ENCODE data around the gene SALL2.

SALL2 gene

GRCh38 chr14:21486640-21487087 lies 39.5 kb downstream of the SALL2 start:
- no peak for DNase-seq
- Mint-ChIP-seq H3K36me3 (ENCODE audit: low read depth) (peaks cover 37% of the 10 kb centered on the region), H3K27me3 (ENCODE audit: low read depth, poor library complexity) (no peaks in the 10 kb centered on the region), H3K27ac (no peak overlapping the region), H3K9me3 (no peaks in the 10 kb centered on the region), H3K4me3 (no peak overlapping the region), H3K4me1 (no peaks in the 10 kb centered on the region)
- TF ChIP-seq CTCF (IDR thresholded peaks at IDR 0.05) = no peak

GRCh38 chr14:21476925-21477681 lies 49.0 kb downstream of the SALL2 start, which contains the start of the genes RAB2B and TOX4:
Gene RAB2B (minus strand): TSS chr14:21476959. CDS start chr14:21476872, 87 bp downstream.
Gene TOX4 (plus strand): TSS chr14:21477195. CDS start chr14:21477279, 84 bp downstream.
- H3K27me3 Mint-ChIP-seq (ENCODE audit: low read depth, poor library complexity) = no peaks in the 10 kb centered on the region
- H3K36me3 Mint-ChIP-seq (ENCODE audit: low read depth) = peaks cover 34% of the 10 kb centered on the region
- DNase-seq = peak; percentile 95
- H3K4me1 Mint-ChIP-seq = peaks cover 30% of the 10 kb centered on the region
- H3K27ac Mint-ChIP-seq = peak within 1 kb of the TSS; percentile 99
- H3K9me3 Mint-ChIP-seq = no peaks in the 10 kb centered on the region
- H3K4me3 Mint-ChIP-seq = peak within 1 kb of the TSS; percentile 99
- TF ChIP-seq CTCF (IDR thresholded peaks at IDR 0.05) = peak; percentile 88

GRCh38 chr14:21476523-21476924 lies 49.6 kb downstream of the SALL2 start:
- Mint-ChIP-seq H3K9me3 (no peaks in the 10 kb centered on the region), H3K36me3 (ENCODE audit: low read depth) (peaks cover 39% of the 10 kb centered on the region), H3K27ac (peak overlapping the region; percentile 96), H3K4me3 (peak overlapping the region; percentile 99), H3K27me3 (ENCODE audit: low read depth, poor library complexity) (no peaks in the 10 kb centered on the region), H3K4me1 (peaks cover 30% of the 10 kb centered on the region)
- DNase-seq = peak; percentile 85
- TF ChIP-seq CTCF (IDR thresholded peaks at IDR 0.05) = no peak

GRCh38 chr14:21475767-21476522 lies 50.2 kb downstream of the SALL2 start:
- peak overlapping the region; percentile 99 for H3K4me3 Mint-ChIP-seq
- TF ChIP-seq CTCF (IDR thresholded peaks at IDR 0.05) = no peak
- no peak for DNase-seq
- no peaks in the 10 kb centered on the region for H3K9me3 Mint-ChIP-seq
- H3K36me3 Mint-ChIP-seq (ENCODE audit: low read depth) = peaks cover 39% of the 10 kb centered on the region
- peak overlapping the region; percentile 96 for H3K27ac Mint-ChIP-seq
- H3K4me1 Mint-ChIP-seq = peaks cover 30% of the 10 kb centered on the region
- no peaks in the 10 kb centered on the region for H3K27me3 Mint-ChIP-seq (ENCODE audit: low read depth, poor library complexity)
